Measurements from ENCODE around the gene B3GAT3.

The B3GAT3 gene

DNA sequence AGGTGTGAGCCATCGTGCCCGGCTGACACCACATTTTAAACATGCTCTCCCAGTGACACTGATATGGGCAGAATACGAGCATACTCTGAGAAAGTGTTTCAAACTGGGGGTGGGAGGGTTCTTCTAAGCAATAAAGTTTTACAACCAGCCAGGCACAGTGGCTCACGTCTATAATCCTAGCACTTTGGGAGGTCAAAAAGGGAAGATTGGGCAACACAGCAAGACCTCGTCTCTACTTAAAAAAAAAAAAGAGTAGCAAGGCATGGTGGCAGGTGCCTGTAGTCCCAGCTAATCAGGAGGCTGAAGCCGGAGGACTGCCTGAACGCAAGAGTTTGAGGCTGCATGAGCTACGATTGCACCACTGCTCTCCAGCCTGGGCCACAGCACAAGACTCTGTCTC lies 22.4 kb upstream of the B3GAT3 start:
- ATAC-seq (ENCODE audit: insufficient read depth, low read depth) = no peak
- TF ChIP-seq, protein P1, sequence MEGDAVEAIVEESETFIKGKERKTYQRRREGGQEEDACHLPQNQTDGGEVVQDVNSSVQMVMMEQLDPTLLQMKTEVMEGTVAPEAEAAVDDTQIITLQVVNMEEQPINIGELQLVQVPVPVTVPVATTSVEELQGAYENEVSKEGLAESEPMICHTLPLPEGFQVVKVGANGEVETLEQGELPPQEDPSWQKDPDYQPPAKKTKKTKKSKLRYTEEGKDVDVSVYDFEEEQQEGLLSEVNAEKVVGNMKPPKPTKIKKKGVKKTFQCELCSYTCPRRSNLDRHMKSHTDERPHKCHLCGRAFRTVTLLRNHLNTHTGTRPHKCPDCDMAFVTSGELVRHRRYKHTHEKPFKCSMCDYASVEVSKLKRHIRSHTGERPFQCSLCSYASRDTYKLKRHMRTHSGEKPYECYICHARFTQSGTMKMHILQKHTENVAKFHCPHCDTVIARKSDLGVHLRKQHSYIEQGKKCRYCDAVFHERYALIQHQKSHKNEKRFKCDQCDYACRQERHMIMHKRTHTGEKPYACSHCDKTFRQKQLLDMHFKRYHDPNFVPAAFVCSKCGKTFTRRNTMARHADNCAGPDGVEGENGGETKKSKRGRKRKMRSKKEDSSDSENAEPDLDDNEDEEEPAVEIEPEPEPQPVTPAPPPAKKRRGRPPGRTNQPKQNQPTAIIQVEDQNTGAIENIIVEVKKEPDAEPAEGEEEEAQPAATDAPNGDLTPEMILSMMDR (IDR thresholded peaks at IDR 0.05; ENCODE audit: borderline replicate concordance, extremely low read depth, low read length, poor library complexity, severe bottlenecking) = no peak
- TF ChIP-seq EZH2 (IDR thresholded peaks at IDR 0.05; ENCODE audit: borderline replicate concordance, low read depth, low read length, severe bottlenecking) = no peak
- 0 out of 2 replicates have a peak overlapping the region, but pooled peaks have one; percentile 2 for H3K9ac ChIP-seq (ENCODE audit: low read depth, low read length)
- H3K79me2 ChIP-seq (ENCODE audit: insufficient read depth, low read length) = peaks cover 84% of the 10 kb centered on the region
- H2AFZ ChIP-seq (ENCODE audit: low read depth, low read length) = no peak overlapping the region
- H3K4me3 ChIP-seq (ENCODE audit: low read depth in 1 of 2, low read length in 2 of 2) = no peak overlapping the region
- H3K27me3 ChIP-seq (ENCODE audit: insufficient read depth, low read length, poor library complexity) = no peaks in the 10 kb centered on the region
- H3K9me3 ChIP-seq (ENCODE audit: insufficient read depth, low read length, severe bottlenecking) = no peaks in the 10 kb centered on the region
- peaks cover 45% of the 10 kb centered on the region for H3K36me3 ChIP-seq (ENCODE audit: insufficient read depth, low read length)
- no peak overlapping the region for H3K27ac ChIP-seq (ENCODE audit: low read length)
- peaks cover 36% of the 10 kb centered on the region for H3K4me1 ChIP-seq (ENCODE audit: insufficient read depth, low read length)
- peak overlapping the region; percentile 85; the same call in 1 of the 2 replicates for H3K4me2 ChIP-seq (ENCODE audit: insufficient read depth, low read length)
- H4K20me1 ChIP-seq (ENCODE audit: insufficient read depth, low read length) = peaks cover 21% of the 10 kb centered on the region
- DNase-seq = no peak

DNA sequence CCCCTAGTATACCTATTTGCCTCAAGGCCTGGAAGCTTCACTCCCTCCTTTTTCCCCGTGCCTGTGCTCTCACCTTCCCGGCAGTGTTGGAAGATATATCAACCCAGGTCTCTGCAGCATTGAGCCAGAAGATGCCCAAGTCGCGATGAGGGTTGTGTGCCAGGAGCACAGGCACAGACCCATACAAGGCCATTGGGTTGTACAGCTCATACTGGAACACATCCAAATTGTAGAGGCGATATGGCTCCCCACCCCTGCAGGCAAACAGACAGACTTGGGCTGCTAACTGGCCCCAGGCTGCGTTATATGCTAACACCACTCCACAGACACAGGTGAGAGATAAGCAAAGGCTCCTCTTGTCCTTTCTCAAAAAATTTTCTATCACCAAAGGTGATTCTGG lies 10.7 kb upstream of the B3GAT3 start:
- H2AFZ ChIP-seq (ENCODE audit: low read depth, low read length) = no peak overlapping the region
- ATAC-seq (ENCODE audit: insufficient read depth, low read depth) = no peak

DNA sequence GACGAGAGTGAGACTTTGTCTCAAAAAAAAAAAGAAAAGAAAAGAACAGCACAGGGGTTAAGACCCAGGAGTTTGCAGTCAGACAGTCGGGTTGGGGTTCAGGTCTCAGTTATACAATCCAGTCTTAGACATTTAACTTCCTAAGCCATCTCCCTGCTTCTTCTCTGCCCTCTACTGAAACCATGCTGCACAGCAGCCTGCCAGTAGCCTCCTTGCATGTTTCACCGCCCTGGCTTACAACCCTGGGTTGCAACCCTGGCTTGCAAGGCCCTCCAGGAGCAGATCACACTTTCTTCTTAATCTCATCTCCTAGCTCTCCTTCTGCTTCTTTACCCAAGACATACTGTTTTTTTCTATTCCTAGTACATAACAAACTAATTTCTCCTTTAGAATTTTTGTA lies 5.9 kb upstream of the B3GAT3 start:
- no peak overlapping the region for H3K27ac ChIP-seq (ENCODE audit: low read length)
- 0 out of 3 replicates have a peak, but pooled peaks have one; percentile 40 for ATAC-seq (ENCODE audit: insufficient read depth, low read depth)
- H3K27me3 ChIP-seq (ENCODE audit: insufficient read depth, low read length, poor library complexity) = no peaks in the 10 kb centered on the region
- H3K9ac ChIP-seq (ENCODE audit: low read depth, low read length) = no peak overlapping the region
- no peak overlapping the region for H3K4me3 ChIP-seq (ENCODE audit: low read depth in 1 of 2, low read length in 2 of 2)
- no peak overlapping the region for H2AFZ ChIP-seq (ENCODE audit: low read depth, low read length)
- no peak overlapping the region for H3K4me2 ChIP-seq (ENCODE audit: insufficient read depth, low read length)
- peaks cover 76% of the 10 kb centered on the region for H3K36me3 ChIP-seq (ENCODE audit: insufficient read depth, low read length)
- no peaks in the 10 kb centered on the region for H3K4me1 ChIP-seq (ENCODE audit: insufficient read depth, low read length)
- no peak for TF ChIP-seq EZH2 (IDR thresholded peaks at IDR 0.05; ENCODE audit: borderline replicate concordance, low read depth, low read length, severe bottlenecking)
- TF ChIP-seq, protein P1 (IDR thresholded peaks at IDR 0.05; ENCODE audit: borderline replicate concordance, extremely low read depth, low read length, poor library complexity, severe bottlenecking) = peak; percentile 31
- H3K9me3 ChIP-seq (ENCODE audit: insufficient read depth, low read length, severe bottlenecking) = no peaks in the 10 kb centered on the region
- DNase-seq = no peak
- H3K79me2 ChIP-seq (ENCODE audit: insufficient read depth, low read length) = no peaks in the 10 kb centered on the region; the same call in 1 of the 2 replicates
- peaks cover 4% of the 10 kb centered on the region; the same call in 1 of the 2 replicates for H4K20me1 ChIP-seq (ENCODE audit: insufficient read depth, low read length)

More for the DNA sequence above, 10.7 kb upstream of the B3GAT3 start:
- no peaks in the 10 kb centered on the region for H3K9me3 ChIP-seq (ENCODE audit: insufficient read depth, low read length, severe bottlenecking)
- no peak overlapping the region for H3K4me3 ChIP-seq (ENCODE audit: low read depth in 1 of 2, low read length in 2 of 2)
- H4K20me1 ChIP-seq (ENCODE audit: insufficient read depth, low read length) = peaks cover 8% of the 10 kb centered on the region; the same call in 1 of the 2 replicates
- peaks cover 93% of the 10 kb centered on the region for H3K36me3 ChIP-seq (ENCODE audit: insufficient read depth, low read length)
- peaks cover 11% of the 10 kb centered on the region for H3K79me2 ChIP-seq (ENCODE audit: insufficient read depth, low read length)
- DNase-seq = no peak
- no peaks in the 10 kb centered on the region for H3K4me1 ChIP-seq (ENCODE audit: insufficient read depth, low read length)
- H3K27ac ChIP-seq (ENCODE audit: low read length) = no peak overlapping the region
- no peak overlapping the region for H3K9ac ChIP-seq (ENCODE audit: low read depth, low read length)
- TF ChIP-seq, protein P1 (IDR thresholded peaks at IDR 0.05; ENCODE audit: borderline replicate concordance, extremely low read depth, low read length, poor library complexity, severe bottlenecking) = no peak
- no peak for TF ChIP-seq EZH2 (IDR thresholded peaks at IDR 0.05; ENCODE audit: borderline replicate concordance, low read depth, low read length, severe bottlenecking)
- no peaks in the 10 kb centered on the region for H3K27me3 ChIP-seq (ENCODE audit: insufficient read depth, low read length, poor library complexity)
- H3K4me2 ChIP-seq (ENCODE audit: insufficient read depth, low read length) = no peak overlapping the region

Measured in DND-41 (cell line).